Measurements from ENCODE around the gene FAM98A. TPM values are rescaled to one million over a fixed set of nuclear protein-coding genes. Genes with fewer than 3 reads are reported as not detected.

FAM98A gene
- total RNA-seq, 1 experiment from 2014 or later = 44.2 TPM

GRCh38 chr2:33579227-33579626 is 19.9 kb downstream of the FAM98A start:
- Histone ChIP-seq H3K4me1 (no peaks in the 10 kb centered on the region), H3K36me3 (peaks cover 3% of the 10 kb centered on the region), H3K27ac (no peak overlapping the region), H3K9me3 (replicated peaks) (no peaks in the 10 kb centered on the region), H3K4me3 (no peak overlapping the region), H3K27me3 (no peaks in the 10 kb centered on the region)
- no peak for DNase-seq

DNA sequence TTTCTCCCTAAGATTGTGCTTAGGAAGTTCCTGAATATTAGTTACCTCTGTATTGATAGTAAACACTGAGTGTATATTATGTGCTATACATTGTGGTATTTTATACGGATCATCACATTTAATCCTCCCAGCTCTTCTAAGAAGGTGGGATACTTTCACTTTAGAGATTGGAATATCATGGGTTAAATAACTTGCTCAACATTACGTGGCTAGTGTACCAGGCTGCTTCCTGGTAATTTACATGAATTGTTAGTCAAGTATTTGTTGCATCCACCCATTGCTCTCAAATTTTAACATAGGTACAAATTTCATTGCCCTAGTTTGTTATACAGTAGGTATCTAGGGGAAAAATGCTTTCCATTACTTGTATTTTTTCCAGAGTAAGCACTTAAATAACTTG is 21.4 kb downstream of the FAM98A start:
- no peak for DNase-seq
- Histone ChIP-seq H3K4me3 (no peak overlapping the region), H3K4me1 (no peaks in the 10 kb centered on the region), H3K27ac (no peak overlapping the region), H3K36me3 (no peaks in the 10 kb centered on the region), H3K27me3 (no peaks in the 10 kb centered on the region), H3K9me3 (replicated peaks) (no peaks in the 10 kb centered on the region)

- Histone ChIP-seq H3K27ac (no peak overlapping the region), H3K4me1 (no peaks in the 10 kb centered on the region)
- DNase-seq = no peak
These were observed 22.0 kb downstream of the FAM98A start for GRCh38 chr2:33577084-33577483.

DNA sequence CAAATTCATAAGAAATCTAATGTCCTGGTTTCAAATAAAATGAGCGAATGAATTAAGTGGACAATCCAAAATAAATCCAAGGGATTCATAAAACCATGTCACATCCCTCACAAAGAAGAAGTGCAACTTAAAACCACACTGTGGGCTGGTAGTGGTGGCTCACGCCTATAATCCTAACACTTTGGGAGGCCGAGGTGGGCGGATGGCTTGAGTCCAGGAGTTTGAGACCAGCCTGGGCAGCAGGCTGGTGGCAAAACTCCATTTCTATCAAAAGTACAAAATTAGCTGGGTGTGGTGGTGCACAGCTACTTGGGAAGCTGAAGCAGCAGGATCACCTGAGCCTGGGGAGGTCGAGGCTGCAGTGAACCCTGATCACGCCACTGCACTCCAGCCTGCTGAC is 25.4 kb downstream of the FAM98A start:
- no peaks in the 10 kb centered on the region for H3K9me3 ChIP-seq (replicated peaks)
- DNase-seq = no peak
- H3K27ac ChIP-seq = no peak overlapping the region
- no peaks in the 10 kb centered on the region for H3K27me3 ChIP-seq
- H3K36me3 ChIP-seq = no peaks in the 10 kb centered on the region
- H3K4me3 ChIP-seq = no peak overlapping the region
- H3K4me1 ChIP-seq = no peaks in the 10 kb centered on the region

More at GRCh38 chr2:33577084-33577483, 22.0 kb downstream of the FAM98A start:
- Histone ChIP-seq H3K27me3 (no peaks in the 10 kb centered on the region), H3K36me3 (no peaks in the 10 kb centered on the region), H3K4me3 (no peak overlapping the region), H3K9me3 (replicated peaks) (no peaks in the 10 kb centered on the region)

DNA sequence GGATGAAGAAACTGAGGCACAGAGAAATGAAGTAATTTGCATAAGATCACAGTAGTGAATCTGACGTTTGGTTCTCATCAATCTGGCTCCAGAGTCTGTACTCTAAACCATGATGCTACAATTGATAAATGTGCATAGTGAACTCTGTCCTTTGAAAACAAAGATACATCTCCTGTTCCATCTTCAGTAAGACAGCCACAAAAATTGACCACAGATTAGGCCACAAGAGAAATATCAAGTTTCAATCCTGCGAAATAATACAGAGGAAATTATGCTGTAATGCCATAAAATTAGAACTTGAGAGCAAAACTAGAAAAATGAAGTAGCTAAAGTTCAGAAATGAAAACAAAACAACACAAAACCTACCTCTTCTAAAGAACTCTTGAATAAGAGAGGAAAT is 28.4 kb downstream of the FAM98A start:
- Histone ChIP-seq H3K9me3 (replicated peaks) (no peaks in the 10 kb centered on the region), H3K27me3 (no peaks in the 10 kb centered on the region), H3K4me1 (no peaks in the 10 kb centered on the region), H3K36me3 (no peaks in the 10 kb centered on the region), H3K4me3 (no peak overlapping the region), H3K27ac (no peak overlapping the region)
- no peak for DNase-seq

DNA sequence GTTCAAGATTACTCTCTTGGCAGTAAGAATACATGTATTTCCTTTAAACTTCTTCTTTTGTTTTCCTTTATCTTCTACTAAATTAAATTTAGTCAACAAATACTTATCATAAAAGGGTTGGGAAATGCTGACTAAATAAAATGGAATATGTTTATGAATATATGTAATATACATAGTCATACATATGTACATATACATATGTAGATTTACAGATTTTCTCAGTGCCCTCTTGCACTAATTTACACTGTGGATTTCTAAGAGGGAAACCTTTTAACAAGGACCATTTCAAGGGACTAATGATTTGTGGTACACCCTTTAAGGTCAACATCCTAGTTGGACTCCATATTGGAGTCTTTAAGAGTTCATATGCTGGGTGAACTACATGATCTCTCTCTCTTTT is 37.2 kb downstream of the FAM98A start:
- no peak for DNase-seq
- Histone ChIP-seq H3K27me3 (no peaks in the 10 kb centered on the region), H3K27ac (no peak overlapping the region), H3K36me3 (no peaks in the 10 kb centered on the region), H3K4me3 (no peak overlapping the region), H3K9me3 (replicated peaks) (no peaks in the 10 kb centered on the region), H3K4me1 (no peaks in the 10 kb centered on the region)

GRCh38 chr2:33560017-33560416 is 39.1 kb downstream of the FAM98A start:
- H3K4me1 ChIP-seq = 0 out of 2 replicates have a peak, but pooled peaks cover under 1% of the 10 kb centered on the region
- DNase-seq = no peak
- no peak overlapping the region for H3K4me3 ChIP-seq
- H3K27ac ChIP-seq = no peak overlapping the region
- no peaks in the 10 kb centered on the region for H3K9me3 ChIP-seq (replicated peaks)
- H3K36me3 ChIP-seq = no peaks in the 10 kb centered on the region
- no peaks in the 10 kb centered on the region for H3K27me3 ChIP-seq

DNA sequence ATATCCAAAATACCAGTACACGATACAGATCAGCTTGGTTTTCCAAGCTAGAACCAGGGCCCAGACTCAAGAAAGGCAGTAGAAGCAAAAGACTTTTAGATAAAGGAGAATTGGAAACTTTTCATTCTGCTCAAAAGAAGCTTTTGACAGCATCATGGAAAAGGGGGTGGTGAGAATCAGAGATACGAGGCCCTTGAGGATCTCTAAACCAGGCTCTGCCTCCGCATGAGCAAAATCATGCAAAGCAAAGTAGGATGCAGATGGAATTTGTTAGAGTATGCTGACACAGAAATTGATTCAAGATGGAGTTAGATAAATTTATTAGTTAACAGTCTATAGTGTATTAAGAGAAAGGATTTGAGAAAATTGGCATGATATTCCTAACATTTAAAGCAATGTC is 39.8 kb downstream of the FAM98A start:
- 0 out of 2 replicates have a peak, but pooled peaks cover 3% of the 10 kb centered on the region for H3K4me1 ChIP-seq
- no peaks in the 10 kb centered on the region for H3K27me3 ChIP-seq
- no peak for DNase-seq
- H3K27ac ChIP-seq = no peak overlapping the region
- H3K36me3 ChIP-seq = no peaks in the 10 kb centered on the region
- H3K4me3 ChIP-seq = no peak overlapping the region
- H3K9me3 ChIP-seq (replicated peaks) = no peaks in the 10 kb centered on the region

- Histone ChIP-seq H3K27ac (no peak overlapping the region), H3K4me1 (0 out of 2 replicates have a peak, but pooled peaks cover 3% of the 10 kb centered on the region), H3K4me3 (no peak overlapping the region), H3K36me3 (no peaks in the 10 kb centered on the region), H3K27me3 (no peaks in the 10 kb centered on the region), H3K9me3 (replicated peaks) (no peaks in the 10 kb centered on the region)
- DNase-seq = no peak
These were observed 43.4 kb downstream of the FAM98A start for GRCh38 chr2:33555681-33556080.

DNA sequence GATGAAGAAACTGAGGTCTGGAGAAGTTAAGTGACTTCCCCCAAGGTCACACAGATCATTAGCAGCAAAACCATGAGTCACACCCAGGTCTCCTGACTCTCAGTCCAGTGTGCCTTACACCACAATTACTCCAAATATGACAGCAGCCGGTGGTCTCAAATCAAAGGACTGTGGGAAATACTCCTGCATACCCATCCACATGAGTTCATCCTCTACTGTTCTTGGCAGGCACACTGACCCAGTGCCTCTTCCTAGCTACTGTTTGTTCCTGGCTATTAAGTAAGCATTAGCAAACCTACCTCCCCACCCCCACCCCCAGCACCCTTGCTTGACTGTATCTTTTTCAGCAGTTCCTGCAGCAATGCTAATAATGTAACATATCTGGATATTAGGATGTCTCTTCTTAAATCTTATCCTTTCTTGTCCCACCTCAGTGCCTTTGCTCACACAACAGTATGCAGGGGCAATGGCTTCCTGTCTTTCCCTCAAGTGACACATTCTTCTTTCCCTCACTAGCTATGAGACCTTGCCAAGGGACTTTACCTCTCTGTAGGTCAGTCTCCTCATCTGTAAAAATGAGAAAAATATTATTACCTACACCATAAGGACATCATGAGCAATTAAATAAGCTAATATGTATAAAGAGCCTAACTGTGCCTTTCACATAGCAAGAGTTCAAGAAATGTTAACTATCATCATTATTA is 46.2 kb downstream of the FAM98A start:
- Histone ChIP-seq H3K27me3 (no peaks in the 10 kb centered on the region), H3K4me1 (0 out of 2 replicates have a peak, but pooled peaks cover 3% of the 10 kb centered on the region), H3K9me3 (replicated peaks) (no peaks in the 10 kb centered on the region), H3K27ac (no peak overlapping the region), H3K36me3 (no peaks in the 10 kb centered on the region), H3K4me3 (no peak overlapping the region)
- DNase-seq = no peak

DNA sequence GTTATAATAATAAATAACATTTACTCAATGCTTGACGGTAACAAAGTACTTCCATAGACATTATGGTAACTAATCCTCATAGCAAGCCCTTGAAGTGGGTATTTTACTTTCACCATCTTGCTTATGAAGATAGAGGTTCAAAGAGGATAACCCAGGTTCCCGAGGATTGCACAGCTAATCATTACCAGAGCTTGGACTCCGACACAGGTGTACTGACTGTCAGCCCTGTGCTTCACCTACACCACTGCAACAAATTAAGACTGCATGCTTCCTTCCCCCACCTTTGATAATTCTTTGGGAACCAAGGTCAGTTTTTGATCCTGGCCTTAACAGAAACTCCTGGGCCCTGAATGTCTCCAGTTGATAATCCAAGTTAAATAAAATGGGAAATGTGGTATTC is 48.9 kb downstream of the FAM98A start:
- no peak overlapping the region for H3K4me3 ChIP-seq
- H3K27ac ChIP-seq = no peak overlapping the region
- no peaks in the 10 kb centered on the region for H3K36me3 ChIP-seq
- no peaks in the 10 kb centered on the region for H3K9me3 ChIP-seq (replicated peaks)
- H3K27me3 ChIP-seq = no peaks in the 10 kb centered on the region
- 0 out of 2 replicates have a peak, but pooled peaks cover 3% of the 10 kb centered on the region for H3K4me1 ChIP-seq
- DNase-seq = no peak

DNA sequence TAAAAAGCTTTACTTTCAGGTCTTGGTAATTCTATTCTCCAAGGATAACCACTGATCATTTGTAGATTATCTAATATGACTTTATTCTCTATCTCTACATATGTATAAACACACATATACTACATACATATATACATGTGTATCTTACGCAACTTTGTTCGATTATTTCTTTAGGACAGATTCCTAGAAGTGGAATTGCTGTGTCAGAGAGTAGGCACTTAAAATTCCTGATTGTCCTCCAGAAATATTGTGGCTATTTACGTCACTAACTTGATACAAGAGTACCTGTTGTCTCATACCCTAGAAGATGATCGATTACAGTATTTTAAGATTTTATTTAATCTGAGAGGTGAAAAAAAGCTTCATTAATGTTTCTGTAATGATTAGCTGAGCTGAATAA is 57.9 kb downstream of the FAM98A start:
- Histone ChIP-seq H3K4me1 (peaks cover 3% of the 10 kb centered on the region; the same call in 1 of the 2 replicates), H3K9me3 (replicated peaks) (no peaks in the 10 kb centered on the region; the same call in 1 of the 2 replicates), H3K36me3 (no peaks in the 10 kb centered on the region), H3K4me3 (no peak overlapping the region), H3K27ac (no peak overlapping the region), H3K27me3 (0 out of 2 replicates have a peak, but pooled peaks cover 2% of the 10 kb centered on the region)
- DNase-seq = no peak

GRCh38 chr2:33535421-33535820 is 63.7 kb downstream of the FAM98A start:
- Histone ChIP-seq H3K9me3 (replicated peaks) (peaks cover 3% of the 10 kb centered on the region; the same call in 1 of the 2 replicates), H3K36me3 (no peaks in the 10 kb centered on the region), H3K27me3 (no peaks in the 10 kb centered on the region), H3K27ac (no peak overlapping the region), H3K4me1 (peaks cover 8% of the 10 kb centered on the region; the same call in 1 of the 2 replicates), H3K4me3 (no peak overlapping the region)
- DNase-seq = no peak

Data from SJCRH30 (cell line).